Measurements from ENCODE around the gene IL17REL.

IL17REL gene

GRCh38 chr22:49966041-49966773, 46.4 kb downstream of the IL17REL start:
- no peak for DNase-seq

- no peak for DNase-seq
Observed at GRCh38 chr22:49965091-49966040, 47.2 kb downstream of the IL17REL start.

GRCh38 chr22:49964136-49965090, 48.2 kb downstream of the IL17REL start:
- no peak for DNase-seq

GRCh38 chr22:49963647-49964026, 48.9 kb downstream of the IL17REL start:
- DNase-seq = no peak

DNA sequence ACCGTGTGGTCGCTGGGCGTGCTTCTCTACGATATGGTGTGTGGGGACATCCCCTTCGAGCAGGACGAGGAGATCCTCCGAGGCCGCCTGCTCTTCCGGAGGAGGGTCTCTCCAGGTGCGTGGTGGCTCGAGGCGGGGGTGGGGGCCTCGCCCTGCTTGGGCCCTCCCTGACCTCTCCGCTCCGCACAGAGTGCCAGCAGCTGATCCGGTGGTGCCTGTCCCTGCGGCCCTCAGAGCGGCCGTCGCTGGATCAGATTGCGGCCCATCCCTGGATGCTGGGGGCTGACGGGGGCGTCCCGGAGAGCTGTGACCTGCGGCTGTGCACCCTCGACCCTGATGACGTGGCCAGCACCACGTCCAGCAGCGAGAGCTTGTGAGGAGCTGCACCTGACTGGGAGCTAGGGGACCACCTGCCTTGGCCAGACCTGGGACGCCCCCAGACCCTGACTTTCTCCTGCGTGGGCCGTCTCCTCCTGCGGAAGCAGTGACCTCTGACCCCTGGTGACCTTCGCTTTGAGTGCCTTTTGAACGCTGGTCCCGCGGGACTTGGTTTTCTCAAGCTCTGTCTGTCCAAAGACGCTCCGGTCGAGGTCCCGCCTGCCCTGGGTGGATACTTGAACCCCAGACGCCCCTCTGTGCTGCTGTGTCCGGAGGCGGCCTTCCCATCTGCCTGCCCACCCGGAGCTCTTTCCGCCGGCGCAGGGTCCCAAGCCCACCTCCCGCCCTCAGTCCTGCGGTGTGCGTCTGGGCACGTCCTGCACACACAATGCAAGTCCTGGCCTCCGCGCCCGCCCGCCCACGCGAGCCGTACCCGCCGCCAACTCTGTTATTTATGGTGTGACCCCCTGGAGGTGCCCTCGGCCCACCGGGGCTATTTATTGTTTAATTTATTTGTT, 49.6 kb downstream of the IL17REL start:
- no peak for DNase-seq

GRCh38 chr22:49962012-49962750, 50.4 kb downstream of the IL17REL start:
- DNase-seq = peak; percentile 37

- DNase-seq = no peak
Observed at GRCh38 chr22:49961601-49962011, 51.0 kb downstream of the IL17REL start.

DNA sequence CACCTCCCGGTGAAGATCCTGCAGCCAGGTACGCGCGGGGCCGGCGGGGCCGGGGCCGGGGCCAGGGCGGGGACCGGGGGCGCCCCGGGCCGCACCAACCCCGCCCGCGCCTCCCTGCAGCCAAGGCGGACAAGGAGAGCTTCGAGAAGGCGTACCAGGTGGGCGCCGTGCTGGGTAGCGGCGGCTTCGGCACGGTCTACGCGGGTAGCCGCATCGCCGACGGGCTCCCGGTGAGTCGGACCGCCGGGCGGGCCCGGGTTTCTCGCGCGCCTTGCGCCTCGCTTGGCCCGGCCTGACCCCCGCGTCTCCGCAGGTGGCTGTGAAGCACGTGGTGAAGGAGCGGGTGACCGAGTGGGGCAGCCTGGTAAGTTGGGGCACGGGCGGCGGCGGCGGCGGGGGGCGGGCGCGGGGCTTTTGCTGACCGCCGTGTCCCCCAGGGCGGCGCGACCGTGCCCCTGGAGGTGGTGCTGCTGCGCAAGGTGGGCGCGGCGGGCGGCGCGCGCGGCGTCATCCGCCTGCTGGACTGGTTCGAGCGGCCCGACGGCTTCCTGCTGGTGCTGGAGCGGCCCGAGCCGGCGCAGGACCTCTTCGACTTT, 51.5 kb downstream of the IL17REL start:
- no peak for DNase-seq

GRCh38 chr22:49960159-49961004, 52.2 kb downstream of the IL17REL start, which contains the start of gene PIM3:
Gene PIM3 (plus strand): TSS chr22:49960772. CDS start chr22:49960948, 176 bp downstream.
- peak; percentile 56 for DNase-seq

DNA sequence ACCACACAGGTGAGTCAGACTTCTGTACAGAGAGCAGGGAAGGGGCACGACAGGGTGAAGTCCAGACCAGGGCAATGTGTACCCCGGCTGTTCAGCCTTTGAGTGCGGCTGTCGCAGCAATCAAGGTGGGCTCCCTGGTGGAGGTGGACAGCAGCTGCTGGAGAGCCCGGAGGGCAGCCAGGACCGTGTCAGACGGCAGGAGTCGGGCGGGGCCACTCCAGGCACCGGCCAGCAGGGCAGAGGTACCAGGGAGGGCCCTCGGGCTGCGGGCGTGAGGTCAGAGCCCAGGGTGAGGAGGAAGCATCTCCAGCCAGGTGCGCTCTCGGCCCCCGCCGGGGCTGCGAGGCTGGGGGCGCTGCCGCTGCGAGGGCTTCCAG, 52.8 kb downstream of the IL17REL start:
- DNase-seq = no peak

- DNase-seq = no peak
Observed at GRCh38 chr22:49958931-49959781, 53.4 kb downstream of the IL17REL start.

GRCh38 chr22:49958366-49958921, 54.1 kb downstream of the IL17REL start:
- DNase-seq = no peak

DNA sequence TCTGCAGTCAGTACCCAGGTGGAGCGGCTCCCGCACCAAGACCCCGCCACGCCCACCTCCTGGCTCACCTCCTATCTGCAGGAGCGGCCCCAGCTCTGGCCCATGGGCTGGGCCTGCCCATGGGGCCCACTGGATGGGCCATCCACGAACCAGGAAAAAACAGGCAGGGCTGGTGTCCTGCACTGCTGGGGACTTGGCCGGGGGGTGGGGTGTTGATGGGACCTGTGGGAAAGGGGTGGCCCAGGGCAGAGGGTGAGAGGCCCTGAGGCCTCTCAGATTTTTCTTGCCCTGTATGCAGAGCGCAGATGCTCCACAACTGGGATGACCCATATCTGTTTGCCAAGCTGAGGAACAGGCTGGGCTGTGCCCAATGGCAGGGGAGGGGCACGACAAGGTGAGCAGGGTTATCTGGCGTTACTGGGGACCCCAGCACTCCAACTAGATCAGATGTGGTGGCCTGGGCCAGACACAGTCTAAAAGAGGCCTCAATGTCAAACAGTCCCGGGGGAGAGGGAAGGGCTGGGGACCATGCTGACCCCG, 54.7 kb downstream of the IL17REL start:
- DNase-seq = no peak

- no peak for DNase-seq
Observed at GRCh38 chr22:49956914-49957825, 55.4 kb downstream of the IL17REL start.

DNA sequence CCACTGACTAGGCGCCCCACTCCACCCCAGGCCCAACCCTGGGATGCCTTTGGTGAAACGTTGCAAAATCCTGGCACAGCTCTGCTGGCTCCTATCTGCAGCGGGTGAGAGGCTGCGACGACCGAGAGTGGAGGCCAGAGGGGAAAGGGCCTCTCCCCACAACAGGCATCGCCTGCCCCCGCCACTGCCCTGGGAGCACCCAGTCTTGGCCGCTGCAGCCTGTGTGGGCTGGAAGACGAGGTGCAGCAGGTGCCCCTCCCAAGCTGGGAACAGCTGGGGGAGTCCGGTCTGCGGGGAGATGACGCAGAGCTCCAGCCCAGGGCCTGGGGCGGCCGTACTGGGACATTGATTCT, 56.2 kb downstream of the IL17REL start:
- DNase-seq = no peak

DNA sequence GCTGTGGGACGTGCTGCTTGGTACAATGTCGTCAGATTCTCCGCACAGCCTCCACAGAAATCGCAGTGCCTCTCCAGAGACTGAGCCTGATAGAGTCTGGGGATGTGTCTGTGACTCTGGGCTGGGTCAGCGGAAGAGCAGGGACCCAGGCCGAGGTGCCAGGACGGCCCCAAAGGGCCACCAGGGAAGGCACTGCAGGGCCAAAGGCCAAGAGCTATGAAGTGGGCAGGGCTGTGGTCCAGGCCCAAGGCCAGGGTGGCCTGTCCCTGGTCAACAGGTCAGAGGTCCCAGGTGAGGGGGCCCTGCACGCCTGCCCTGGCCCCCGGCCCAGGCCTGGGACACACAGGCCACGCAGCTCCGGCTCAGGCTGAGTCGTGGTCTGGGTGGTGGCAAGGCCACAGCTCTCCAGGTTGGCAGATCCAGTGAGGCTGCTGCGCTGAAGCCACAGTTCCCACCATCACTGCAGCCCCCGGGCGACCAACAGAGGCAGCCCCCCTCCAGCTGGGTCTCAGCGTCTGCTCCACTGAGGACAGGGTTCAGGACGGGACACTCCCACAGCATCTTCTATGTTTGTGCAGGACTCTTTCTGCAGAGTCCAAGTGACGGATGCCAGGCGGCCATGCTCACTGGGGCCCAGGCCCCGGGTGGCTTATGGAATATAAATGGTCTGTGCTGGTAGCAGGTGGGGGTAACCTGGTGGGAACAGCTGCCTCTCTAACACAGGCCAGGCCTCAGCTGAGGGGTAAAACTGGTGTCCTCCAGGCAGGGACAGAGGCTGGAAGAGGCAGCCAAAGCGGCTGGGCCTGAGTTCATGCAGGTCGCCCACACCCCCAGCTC, 56.8 kb downstream of the IL17REL start:
- no peak for DNase-seq

Measured in NCI-H2081 treated with DMSO at 0.1 percent for 48 hours (cell line).